Measurements from ENCODE around the gene SMPDL3A.
A peak's percentile ranks its signal among the peaks of the same experiment; 100 is the strongest.

SMPDL3A gene

DNA sequence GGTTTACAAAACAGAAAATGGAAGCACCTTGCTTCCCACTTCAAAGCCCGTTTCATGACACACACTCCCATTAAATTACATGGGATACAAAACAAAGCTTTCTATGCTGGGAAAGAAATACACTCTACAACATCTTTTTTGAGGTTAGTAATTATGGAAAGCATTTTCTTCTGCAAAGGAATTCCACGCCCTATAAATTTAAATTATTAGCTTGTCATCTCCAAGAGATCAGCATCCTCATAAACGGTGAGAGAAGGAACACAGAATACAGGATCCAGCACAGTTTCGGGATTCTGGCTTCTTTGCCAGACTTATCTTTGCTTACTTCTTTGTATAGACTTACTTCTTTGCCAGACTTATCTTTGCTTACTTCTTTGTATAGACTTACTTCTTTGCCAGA is 1.3 kb upstream of the SMPDL3A start:
- no peak overlapping the region for H3K4me3 ChIP-seq (ENCODE audit: insufficient read depth in 1 of 2, low read depth in 1 of 2, low read length in 2 of 2)
- no peak overlapping the region for H3K23ac ChIP-seq (ENCODE audit: low read length in 2 of 2)
- no peaks in the 10 kb centered on the region for H3K27me3 ChIP-seq (ENCODE audit: control insufficient read depth in 1 of 2, insufficient read depth in 1 of 2, low read length in 2 of 2)
- no peak overlapping the region for H3K18ac ChIP-seq (ENCODE audit: low read depth in 1 of 2, low read length in 2 of 2)
- no peak overlapping the region for H3K14ac ChIP-seq (ENCODE audit: low read length in 2 of 2)
- H3K4me2 ChIP-seq (ENCODE audit: low read length, poor library complexity, severe bottlenecking) = no peak overlapping the region
- no peak overlapping the region for H2BK15ac ChIP-seq (ENCODE audit: low read depth, poor library complexity, severe bottlenecking)
- H4K8ac ChIP-seq (ENCODE audit: low read length) = no peak overlapping the region
- H3K36me3 ChIP-seq (ENCODE audit: control insufficient read depth in 1 of 2, insufficient read depth in 2 of 2, low read depth in 1 of 2, low read length in 2 of 2) = no peaks in the 10 kb centered on the region
- no peaks in the 10 kb centered on the region for H3K9me3 ChIP-seq (ENCODE audit: control insufficient read depth, low read length)
- H2BK12ac ChIP-seq (ENCODE audit: low read length in 2 of 2) = no peak overlapping the region
- H4K91ac ChIP-seq (ENCODE audit: low read length) = no peak overlapping the region
- H2BK120ac ChIP-seq (ENCODE audit: low read depth, low read length) = no peak overlapping the region
- H3K4ac ChIP-seq (ENCODE audit: low read depth in 1 of 2, low read length in 2 of 2) = no peak overlapping the region
- H3K79me1 ChIP-seq (replicated peaks; ENCODE audit: low read length, poor library complexity, severe bottlenecking) = peaks cover 4% of the 10 kb centered on the region
- no peak overlapping the region for H3K9ac ChIP-seq (ENCODE audit: low read length)
- H3K4me1 ChIP-seq (ENCODE audit: control insufficient read depth, insufficient read depth, low read depth, low read length) = peaks cover 6% of the 10 kb centered on the region
- no peak overlapping the region for H3K27ac ChIP-seq (ENCODE audit: low read length, poor library complexity, severe bottlenecking)
- WGBS = 94% methylated on average over 3 of the region's 4 CpGs
- no peak for DNase-seq
- H2AK5ac ChIP-seq (ENCODE audit: low read length, severe bottlenecking) = no peak overlapping the region
- H2AFZ ChIP-seq (ENCODE audit: low read depth, low read length) = no peak overlapping the region
- H2BK5ac ChIP-seq (ENCODE audit: low read depth, low read length, poor library complexity, severe bottlenecking) = no peak overlapping the region

DNA sequence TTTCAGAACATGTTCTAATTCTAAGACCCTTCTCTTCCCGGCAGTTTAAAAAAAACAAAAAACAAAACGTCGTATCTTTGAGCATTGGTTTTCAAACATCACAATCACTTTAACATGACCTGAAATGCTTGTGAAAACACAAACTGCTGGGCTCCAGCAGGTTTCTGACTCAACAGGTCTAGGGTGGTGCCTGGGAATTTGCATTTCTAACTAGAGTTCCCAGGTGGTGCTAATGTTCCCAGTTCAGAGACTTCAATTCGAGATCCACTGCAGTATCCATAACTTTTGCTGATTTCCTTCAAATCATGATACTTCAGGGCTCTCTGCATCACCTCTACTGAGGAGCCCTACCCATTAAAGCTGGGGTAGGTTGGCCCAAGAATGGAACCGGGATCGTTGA is 850 bp upstream of the SMPDL3A start:
- H2BK5ac ChIP-seq (ENCODE audit: low read depth, low read length, poor library complexity, severe bottlenecking) = no peak overlapping the region
- H2BK120ac ChIP-seq (ENCODE audit: low read depth, low read length) = no peak overlapping the region
- peak overlapping the region in 1 of 2 experiments; percentile 42 for H3K4ac ChIP-seq (ENCODE audit: low read depth in 1 of 2, low read length in 2 of 2)
- H3K14ac ChIP-seq (ENCODE audit: low read length in 2 of 2) = no peak overlapping the region
- no peak overlapping the region for H2BK15ac ChIP-seq (ENCODE audit: low read depth, poor library complexity, severe bottlenecking)
- peak overlapping the region; percentile 90 for H3K9ac ChIP-seq (ENCODE audit: low read length)
- peak overlapping the region; percentile 81 for H3K4me2 ChIP-seq (ENCODE audit: low read length, poor library complexity, severe bottlenecking)
- H3K18ac ChIP-seq (ENCODE audit: low read depth in 1 of 2, low read length in 2 of 2) = peak overlapping the region in 1 of 2 experiments; percentile 7
- peaks cover 4% of the 10 kb centered on the region for H3K79me1 ChIP-seq (replicated peaks; ENCODE audit: low read length, poor library complexity, severe bottlenecking)
- no peak overlapping the region for H4K8ac ChIP-seq (ENCODE audit: low read length)
- WGBS = 58% methylated on average over 6 of the region's 6 CpGs
- peak overlapping the region in 1 of 2 experiments; percentile 42 for H2BK12ac ChIP-seq (ENCODE audit: low read length in 2 of 2)
- no peaks in the 10 kb centered on the region for H3K36me3 ChIP-seq (ENCODE audit: control insufficient read depth in 1 of 2, insufficient read depth in 2 of 2, low read depth in 1 of 2, low read length in 2 of 2)
- peak overlapping the region; percentile 80 for H3K27ac ChIP-seq (ENCODE audit: low read length, poor library complexity, severe bottlenecking)
- DNase-seq = no peak
- no peak overlapping the region for H3K23ac ChIP-seq (ENCODE audit: low read length in 2 of 2)
- H2AK5ac ChIP-seq (ENCODE audit: low read length, severe bottlenecking) = peak overlapping the region; percentile 27
- no peaks in the 10 kb centered on the region for H3K27me3 ChIP-seq (ENCODE audit: control insufficient read depth in 1 of 2, insufficient read depth in 1 of 2, low read length in 2 of 2)
- H4K91ac ChIP-seq (ENCODE audit: low read length) = no peak overlapping the region
- no peaks in the 10 kb centered on the region for H3K9me3 ChIP-seq (ENCODE audit: control insufficient read depth, low read length)
- H3K4me1 ChIP-seq (ENCODE audit: control insufficient read depth, insufficient read depth, low read depth, low read length) = peaks cover 6% of the 10 kb centered on the region
- no peak overlapping the region for H2AFZ ChIP-seq (ENCODE audit: low read depth, low read length)
- H3K4me3 ChIP-seq (ENCODE audit: insufficient read depth in 1 of 2, low read depth in 1 of 2, low read length in 2 of 2) = peak overlapping the region in 1 of 2 experiments; percentile 91

DNA sequence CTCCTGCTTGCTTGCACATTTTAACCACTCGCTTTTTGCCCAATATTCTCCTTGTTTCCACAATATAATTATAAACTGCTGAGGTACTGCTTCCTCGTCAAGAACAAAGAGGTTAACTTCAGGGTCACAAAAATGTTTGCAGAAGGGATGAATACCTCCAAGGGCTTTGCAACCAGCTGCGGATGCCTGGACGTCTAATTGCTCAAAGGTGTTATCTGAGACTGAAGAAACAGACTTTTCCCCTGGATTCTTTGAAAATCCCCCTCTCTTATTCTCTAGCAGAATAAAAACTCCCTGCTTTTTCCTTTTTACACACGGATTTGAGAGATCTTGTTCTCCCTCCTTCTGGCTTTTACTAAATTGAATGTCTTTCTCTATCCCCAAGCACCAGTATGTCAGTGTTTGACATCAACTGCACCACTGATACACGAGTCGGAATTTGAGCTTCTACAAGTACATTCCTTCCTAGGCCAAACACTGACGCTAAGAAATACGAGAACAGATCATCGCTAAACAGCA is 336 bp upstream of the SMPDL3A start:
- H3K4ac ChIP-seq (ENCODE audit: low read depth in 1 of 2, low read length in 2 of 2) = peak overlapping the region in 1 of 2 experiments; percentile 99
- H3K9ac ChIP-seq (ENCODE audit: low read length) = peak overlapping the region; percentile 90
- peaks cover 6% of the 10 kb centered on the region for H3K4me1 ChIP-seq (ENCODE audit: control insufficient read depth, insufficient read depth, low read depth, low read length)
- no peak overlapping the region for H2BK15ac ChIP-seq (ENCODE audit: low read depth, poor library complexity, severe bottlenecking)
- peak overlapping the region; percentile 100 for H4K91ac ChIP-seq (ENCODE audit: low read length)
- H3K27ac ChIP-seq (ENCODE audit: low read length, poor library complexity, severe bottlenecking) = peak overlapping the region; percentile 80
- no peak overlapping the region for H2AK5ac ChIP-seq (ENCODE audit: low read length, severe bottlenecking)
- no peak overlapping the region for H3K23ac ChIP-seq (ENCODE audit: low read length in 2 of 2)
- DNase-seq = no peak
- no peaks in the 10 kb centered on the region for H3K36me3 ChIP-seq (ENCODE audit: control insufficient read depth in 1 of 2, insufficient read depth in 2 of 2, low read depth in 1 of 2, low read length in 2 of 2)
- no peaks in the 10 kb centered on the region for H3K9me3 ChIP-seq (ENCODE audit: control insufficient read depth, low read length)
- H2BK12ac ChIP-seq (ENCODE audit: low read length in 2 of 2) = peak overlapping the region in 1 of 2 experiments; percentile 18
- H3K4me2 ChIP-seq (ENCODE audit: low read length, poor library complexity, severe bottlenecking) = peak overlapping the region; percentile 81
- WGBS = 7% methylated on average over 10 of the region's 10 CpGs
- H3K27me3 ChIP-seq (ENCODE audit: control insufficient read depth in 1 of 2, insufficient read depth in 1 of 2, low read length in 2 of 2) = no peaks in the 10 kb centered on the region
- H2AFZ ChIP-seq (ENCODE audit: low read depth, low read length) = no peak overlapping the region
- H3K18ac ChIP-seq (ENCODE audit: low read depth in 1 of 2, low read length in 2 of 2) = peak overlapping the region in 1 of 2 experiments; percentile 90
- peak overlapping the region; percentile 76 to 91 for H3K4me3 ChIP-seq (ENCODE audit: insufficient read depth in 1 of 2, low read depth in 1 of 2, low read length in 2 of 2)
- peak overlapping the region; percentile 76 for H2BK5ac ChIP-seq (ENCODE audit: low read depth, low read length, poor library complexity, severe bottlenecking)
- peak overlapping the region; percentile 98 for H4K8ac ChIP-seq (ENCODE audit: low read length)
- H3K79me1 ChIP-seq (replicated peaks; ENCODE audit: low read length, poor library complexity, severe bottlenecking) = peaks cover 4% of the 10 kb centered on the region
- H3K14ac ChIP-seq (ENCODE audit: low read length in 2 of 2) = peak overlapping the region in 1 of 2 experiments; percentile 5
- H2BK120ac ChIP-seq (ENCODE audit: low read depth, low read length) = no peak overlapping the region

DNA sequence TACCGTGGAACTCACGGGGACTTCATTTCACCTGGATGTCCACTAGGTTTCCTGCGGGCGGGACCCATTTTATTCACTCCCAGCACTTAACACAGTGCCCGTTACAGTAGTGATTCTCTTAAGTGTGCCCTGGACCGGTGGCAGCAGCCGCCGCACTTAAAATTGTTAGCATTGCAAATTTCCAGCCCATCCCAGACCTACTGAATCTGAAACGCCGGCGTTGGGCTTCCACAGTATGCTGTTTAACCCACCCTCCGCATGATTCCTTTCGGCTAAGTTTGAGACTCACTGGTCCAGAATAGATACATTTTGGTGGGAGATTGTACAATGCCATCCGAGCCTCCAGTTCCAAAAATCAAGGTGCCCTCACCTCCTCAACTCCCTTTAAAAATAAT is 967 bp downstream of the SMPDL3A start:
- Histone ChIP-seq H3K79me1 (replicated peaks; ENCODE audit: low read length, poor library complexity, severe bottlenecking) (peaks cover 4% of the 10 kb centered on the region), H2AFZ (ENCODE audit: low read depth, low read length) (peak overlapping the region; percentile 15), H3K4ac (ENCODE audit: low read depth in 1 of 2, low read length in 2 of 2) (peak overlapping the region; percentile 81 to 94), H2BK120ac (ENCODE audit: low read depth, low read length) (peak overlapping the region; percentile 96), H2BK5ac (ENCODE audit: low read depth, low read length, poor library complexity, severe bottlenecking) (no peak overlapping the region), H3K27ac (ENCODE audit: low read length, poor library complexity, severe bottlenecking) (peak overlapping the region; percentile 69), H2BK12ac (ENCODE audit: low read length in 2 of 2) (no peak overlapping the region), H3K36me3 (ENCODE audit: control insufficient read depth in 1 of 2, insufficient read depth in 2 of 2, low read depth in 1 of 2, low read length in 2 of 2) (no peaks in the 10 kb centered on the region), H3K9me3 (ENCODE audit: control insufficient read depth, low read length) (no peaks in the 10 kb centered on the region), H3K4me2 (ENCODE audit: low read length, poor library complexity, severe bottlenecking) (peak overlapping the region; percentile 81), H3K14ac (ENCODE audit: low read length in 2 of 2) (no peak overlapping the region), H2AK5ac (ENCODE audit: low read length, severe bottlenecking) (no peak overlapping the region), H3K4me3 (ENCODE audit: insufficient read depth in 1 of 2, low read depth in 1 of 2, low read length in 2 of 2) (peak overlapping the region; percentile 76 to 91), H2BK15ac (ENCODE audit: low read depth, poor library complexity, severe bottlenecking) (peak overlapping the region; percentile 94), H3K18ac (ENCODE audit: low read depth in 1 of 2, low read length in 2 of 2) (peak overlapping the region; percentile 94 to 100), H3K9ac (ENCODE audit: low read length) (peak overlapping the region; percentile 90), H4K8ac (ENCODE audit: low read length) (peak overlapping the region; percentile 98), H3K27me3 (ENCODE audit: control insufficient read depth in 1 of 2, insufficient read depth in 1 of 2, low read length in 2 of 2) (no peaks in the 10 kb centered on the region), H4K91ac (ENCODE audit: low read length) (peak overlapping the region; percentile 100), H3K23ac (ENCODE audit: low read length in 2 of 2) (no peak overlapping the region), H3K4me1 (ENCODE audit: control insufficient read depth, insufficient read depth, low read depth, low read length) (peaks cover 6% of the 10 kb centered on the region)
- 0% methylated on average over 12 of the region's 14 CpGs for WGBS
- peak; percentile 62 for DNase-seq
